EH (cell line): ENCODE measurements around the gene SLC1A1.
"Not testable (repeated sequence)": the region's sequence is repeated elsewhere in the genome, so short reads cannot be mapped to it uniquely, and the experiment has no call there.

Experiments
- DNase-seq: peaks from one replicate; pipeline ENCODE4 v3.0.0-alpha.2; 2015; ENCODE audit warnings: low read depth

The SLC1A1 gene

GRCh38 chr9:4579001-4579400 is 88.7 kb downstream of the SLC1A1 start:
- DNase-seq, result no peak

GRCh38 chr9:4581035-4581760 is 90.9 kb downstream of the SLC1A1 start:
- DNase-seq, result no peak

GRCh38 chr9:4581861-4582565 is 91.7 kb downstream of the SLC1A1 start:
- DNase-seq, result no peak

GRCh38 chr9:4583001-4583400 is 92.7 kb downstream of the SLC1A1 start:
- DNase-seq, result no peak

GRCh38 chr9:4584636-4585035 is 94.4 kb downstream of the SLC1A1 start:
- DNase-seq, result no peak

GRCh38 chr9:4585135-4585534 is 94.9 kb downstream of the SLC1A1 start:
- DNase-seq, result peak; percentile 14

- DNase-seq, result no peak
These were observed 98.5 kb downstream of the SLC1A1 start for GRCh38 chr9:4588721-4589120.

- DNase-seq, result peak; percentile 36
These were observed 100.3 kb downstream of the SLC1A1 start for GRCh38 chr9:4590430-4591122.

GRCh38 chr9:4591123-4591500 is 100.8 kb downstream of the SLC1A1 start:
- DNase-seq, result no peak

- DNase-seq, result no peak
These were observed 102.0 kb downstream of the SLC1A1 start for GRCh38 chr9:4592295-4592694.

GRCh38 chr9:4592886-4593285 is 102.6 kb downstream of the SLC1A1 start:
- DNase-seq, result peak; percentile 15

GRCh38 chr9:4594545-4594944 is 104.3 kb downstream of the SLC1A1 start:
- DNase-seq, result no peak

GRCh38 chr9:4594994-4595393 is 104.7 kb downstream of the SLC1A1 start:
- DNase-seq, result no peak

- DNase-seq, result no peak
These were observed 106.1 kb downstream of the SLC1A1 start for GRCh38 chr9:4596165-4596922.

GRCh38 chr9:4600368-4600767 is 110.1 kb downstream of the SLC1A1 start:
- DNase-seq, result no peak

- DNase-seq, result no peak
These were observed 113.6 kb downstream of the SLC1A1 start for GRCh38 chr9:4603830-4604229.

GRCh38 chr9:4604678-4605095 is 114.4 kb downstream of the SLC1A1 start:
- DNase-seq, result peak; percentile 70

GRCh38 chr9:4606033-4606432 is 115.8 kb downstream of the SLC1A1 start:
- not testable (repeated sequence) for DNase-seq

- DNase-seq, result peak; percentile 29
These were observed 124.4 kb downstream of the SLC1A1 start for GRCh38 chr9:4614627-4615026.

GRCh38 chr9:4615251-4615650 is 125.0 kb downstream of the SLC1A1 start:
- peak; percentile 54 for DNase-seq

GRCh38 chr9:4615778-4616177 is 125.5 kb downstream of the SLC1A1 start:
- DNase-seq, result no peak

- no peak for DNase-seq
These were observed 127.5 kb downstream of the SLC1A1 start for GRCh38 chr9:4617752-4618151.
